Osteocyte (in vitro differentiated cells): ENCODE measurements around the gene CDKN3. TPM values are rescaled to one million over a fixed set of nuclear protein-coding genes. Genes with fewer than 3 reads are reported as not detected.
"Not testable (repeated sequence)": the region's sequence is repeated elsewhere in the genome, so short reads cannot be mapped to it uniquely, and the experiment has no call there.

Source experiments
- DNase-seq: peaks from one replicate; pipeline ENCODE4 v3.0.0; 2021; ENCODE audit warnings: mixed read lengths; ENCODE audit not compliant: unreplicated experiment; ENCODE audit errors: extremely low spot score
- H3K27ac Mint-ChIP-seq: one replicate; pipeline ENCODE4 v1.8.0; 2021; ENCODE audit warnings: mild to moderate bottlenecking, mixed read lengths; ENCODE audit not compliant: unreplicated experiment
- H3K27me3 Mint-ChIP-seq: one replicate; pipeline ENCODE4 v1.8.0; 2021; ENCODE audit warnings: mixed read lengths; ENCODE audit not compliant: unreplicated experiment
- H3K36me3 Mint-ChIP-seq: one replicate; pipeline ENCODE4 v1.8.0; 2021; ENCODE audit warnings: mixed read lengths; ENCODE audit not compliant: unreplicated experiment
- H3K4me1 Mint-ChIP-seq: one replicate; pipeline ENCODE4 v1.8.0; 2021; ENCODE audit warnings: mixed read lengths; ENCODE audit not compliant: unreplicated experiment
- H3K4me3 Mint-ChIP-seq: one replicate; pipeline ENCODE4 v1.8.0; 2021; ENCODE audit warnings: mild to moderate bottlenecking, moderate library complexity, mixed read lengths; ENCODE audit not compliant: unreplicated experiment
- H3K9me3 Mint-ChIP-seq: one replicate; pipeline ENCODE4 v1.8.0; 2021; ENCODE audit warnings: mixed read lengths; ENCODE audit not compliant: unreplicated experiment
- CTCF ChIP-seq: fragments of 200-600 bp; sonication (generic); IDR thresholded peaks from 2 replicates; pipeline ENCODE4 v1.5.0; 2021; ENCODE audit warnings: antibody characterized with exemption, mild to moderate bottlenecking, moderate library complexity
- total RNA-seq: library from RNA; stranded (reverse); gene quantifications from 2 replicates; pipeline ENCODE4 v1.2.1, GENCODE V29; 2021

The CDKN3 gene
- total RNA-seq, 1 donor from 2014 or later = 8.5 TPM

- H3K36me3 Mint-ChIP-seq = no peaks in the 10 kb centered on the region
- no peak overlapping the region for H3K4me3 Mint-ChIP-seq
- DNase-seq = no peak
- no peaks in the 10 kb centered on the region for H3K27me3 Mint-ChIP-seq
- H3K27ac Mint-ChIP-seq = no peak overlapping the region
- peaks cover 3% of the 10 kb centered on the region for H3K9me3 Mint-ChIP-seq
- H3K4me1 Mint-ChIP-seq = peaks cover 2% of the 10 kb centered on the region
- no peak for TF ChIP-seq CTCF
Observed at GRCh38 chr14:54457609-54457996, 60.8 kb downstream of the CDKN3 start.

- H3K4me1 Mint-ChIP-seq, H3K36me3 Mint-ChIP-seq, H3K4me3 Mint-ChIP-seq, H3K27me3 Mint-ChIP-seq, H3K27ac Mint-ChIP-seq, DNase-seq, H3K9me3 Mint-ChIP-seq: not testable (repeated sequence)
Observed at GRCh38 chr14:54458536-54458935, 61.7 kb downstream of the CDKN3 start.

GRCh38 chr14:54459106-54459505 is 62.3 kb downstream of the CDKN3 start:
- DNase-seq = no peak
- Mint-ChIP-seq H3K4me1 (peaks cover 2% of the 10 kb centered on the region), H3K27me3 (peaks cover 6% of the 10 kb centered on the region), H3K27ac (no peak overlapping the region), H3K36me3 (no peaks in the 10 kb centered on the region), H3K4me3 (no peak overlapping the region), H3K9me3 (peaks cover 3% of the 10 kb centered on the region)
- TF ChIP-seq CTCF = no peak

- H3K4me3 Mint-ChIP-seq = no peak overlapping the region
- no peak overlapping the region for H3K27ac Mint-ChIP-seq
- H3K27me3 Mint-ChIP-seq = peaks cover 9% of the 10 kb centered on the region
- peaks cover 3% of the 10 kb centered on the region for H3K36me3 Mint-ChIP-seq
- H3K4me1 Mint-ChIP-seq = peaks cover 2% of the 10 kb centered on the region
- no peak for DNase-seq
- peaks cover 3% of the 10 kb centered on the region for H3K9me3 Mint-ChIP-seq
- no peak for TF ChIP-seq CTCF
Observed at GRCh38 chr14:54462048-54462447, 65.2 kb downstream of the CDKN3 start.

GRCh38 chr14:54465654-54466053 is 68.8 kb downstream of the CDKN3 start:
- no peak for DNase-seq
- H3K4me3 Mint-ChIP-seq = no peak overlapping the region
- H3K4me1 Mint-ChIP-seq = peaks cover 12% of the 10 kb centered on the region
- peaks cover 11% of the 10 kb centered on the region for H3K36me3 Mint-ChIP-seq
- H3K27me3 Mint-ChIP-seq = peaks cover 9% of the 10 kb centered on the region
- H3K9me3 Mint-ChIP-seq = peaks cover 10% of the 10 kb centered on the region
- no peak overlapping the region for H3K27ac Mint-ChIP-seq
- no peak for TF ChIP-seq CTCF

GRCh38 chr14:54467280-54467679 is 70.5 kb downstream of the CDKN3 start:
- no peak for DNase-seq
- Mint-ChIP-seq H3K4me3 (no peak overlapping the region), H3K27me3 (peaks cover 9% of the 10 kb centered on the region), H3K9me3 (peaks cover 10% of the 10 kb centered on the region), H3K36me3 (peaks cover 11% of the 10 kb centered on the region), H3K27ac (no peak overlapping the region), H3K4me1 (peaks cover 13% of the 10 kb centered on the region)
- no peak for TF ChIP-seq CTCF
